ENCODE results near the gene SLC26A6.

The SLC26A6 gene

DNA sequence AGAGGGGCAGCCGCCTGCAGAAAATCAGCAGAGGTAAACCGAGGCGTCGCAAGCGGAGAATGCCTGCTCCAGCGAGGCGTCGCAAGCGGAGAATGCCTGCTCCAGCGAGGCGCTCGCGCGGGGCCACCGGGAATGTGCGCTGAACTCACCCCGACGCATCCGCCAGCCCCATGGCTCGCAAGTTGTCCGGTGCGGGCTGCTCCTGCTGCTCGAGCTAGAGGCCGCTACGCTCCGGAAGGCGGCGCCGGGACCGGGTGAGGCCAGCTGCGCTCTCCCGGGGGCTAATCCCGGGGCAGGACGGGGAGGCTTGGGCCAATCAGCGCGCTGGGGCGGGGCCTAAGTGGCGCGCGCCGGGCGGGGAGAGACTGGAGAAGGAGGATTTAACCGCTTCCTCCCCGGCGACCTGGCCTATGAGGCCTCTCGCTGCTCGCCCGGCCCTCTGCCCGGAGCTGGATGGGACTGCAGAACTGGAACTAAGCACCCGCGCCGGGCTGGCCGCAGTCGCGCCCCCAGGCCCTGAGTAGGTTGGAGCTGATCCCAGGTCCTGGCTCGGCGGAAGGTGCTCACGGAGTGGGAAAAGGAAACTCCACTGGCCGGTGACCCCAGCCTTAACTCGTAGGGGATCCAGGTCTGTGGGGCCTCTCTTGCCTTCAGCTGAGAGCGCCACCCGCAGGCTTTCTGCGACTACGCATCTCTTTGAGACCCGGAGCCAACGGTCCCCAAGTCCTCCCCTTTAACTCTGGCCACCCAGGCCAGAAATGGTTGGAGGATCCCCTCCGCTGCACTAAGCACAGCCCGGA is at the start of gene SLC26A6:
TSS of gene SLC26A6 (minus strand) at position 240 of the 800 bp plus-strand sequence. CDS start at position 172, 68 bp downstream.
- peak; percentile 93 to 95 for DNase-seq (ENCODE audit: low read depth in 2 of 2)

DNA sequence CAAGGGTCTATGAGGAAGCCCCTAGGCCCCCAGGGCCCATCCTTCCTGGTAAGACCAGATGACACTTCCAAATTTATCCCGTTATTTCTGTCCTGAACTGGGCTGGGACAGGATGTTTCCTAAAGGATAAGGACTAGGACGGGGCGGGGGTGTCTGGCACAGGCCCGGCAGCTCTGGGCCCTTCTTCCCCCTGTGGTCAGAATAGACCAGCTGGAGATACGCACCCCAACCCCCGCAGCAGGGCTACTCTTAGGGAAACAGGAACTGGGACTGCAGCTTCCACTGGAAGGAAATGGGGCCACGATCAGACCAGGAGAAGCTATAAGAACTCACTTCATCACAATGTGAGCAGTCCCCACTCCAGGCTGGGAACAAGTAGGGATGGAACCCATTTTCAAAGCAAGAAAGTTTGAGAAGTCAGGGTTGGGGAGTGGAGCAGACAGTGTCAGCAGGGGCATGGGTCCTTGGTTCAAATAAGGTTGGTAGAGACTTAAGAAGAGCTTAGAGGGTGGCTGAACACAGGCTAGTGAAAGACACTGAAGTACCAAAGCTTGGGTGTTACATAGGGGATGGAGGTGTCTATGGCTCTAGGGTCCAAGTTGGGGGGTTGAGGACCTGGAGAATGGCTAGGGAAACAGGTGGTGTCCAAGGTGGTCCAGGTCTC is 49.4 kb upstream of the SLC26A6 start:
- DNase-seq (ENCODE audit: low read depth in 2 of 2), result no peak

- no peak for DNase-seq (ENCODE audit: low read depth in 2 of 2)
Observed at GRCh38 chr3:48684054-48684349, 48.7 kb upstream of the SLC26A6 start.

DNA sequence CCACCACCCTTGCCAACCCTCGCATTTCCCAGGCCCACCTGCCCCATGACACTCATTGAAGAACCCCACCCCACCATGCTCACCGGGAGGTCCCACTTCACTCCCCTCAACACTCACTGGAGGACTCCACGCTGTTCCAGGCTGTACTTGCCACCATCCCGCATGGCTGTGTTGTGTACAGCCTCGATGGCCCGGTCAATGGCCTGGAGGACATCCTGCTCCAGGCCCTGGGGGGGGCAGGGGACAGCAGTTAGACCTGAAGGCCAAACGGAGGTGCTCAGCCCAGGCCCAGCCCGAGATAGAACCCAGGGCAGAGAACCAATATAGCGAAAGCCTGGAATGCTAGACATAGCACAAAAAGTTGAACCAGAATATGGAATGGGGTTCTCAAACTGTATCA is 47.5 kb upstream of the SLC26A6 start:
- no peak for DNase-seq (ENCODE audit: low read depth in 2 of 2)

- no peak for DNase-seq (ENCODE audit: low read depth in 2 of 2)
Observed at GRCh38 chr3:48681974-48682610, 46.8 kb upstream of the SLC26A6 start.

- no peak for DNase-seq (ENCODE audit: low read depth in 2 of 2)
Observed at GRCh38 chr3:48681541-48681880, 46.2 kb upstream of the SLC26A6 start.

- DNase-seq (ENCODE audit: low read depth in 2 of 2), result no peak
Observed at GRCh38 chr3:48680811-48681540, 45.7 kb upstream of the SLC26A6 start.

DNA sequence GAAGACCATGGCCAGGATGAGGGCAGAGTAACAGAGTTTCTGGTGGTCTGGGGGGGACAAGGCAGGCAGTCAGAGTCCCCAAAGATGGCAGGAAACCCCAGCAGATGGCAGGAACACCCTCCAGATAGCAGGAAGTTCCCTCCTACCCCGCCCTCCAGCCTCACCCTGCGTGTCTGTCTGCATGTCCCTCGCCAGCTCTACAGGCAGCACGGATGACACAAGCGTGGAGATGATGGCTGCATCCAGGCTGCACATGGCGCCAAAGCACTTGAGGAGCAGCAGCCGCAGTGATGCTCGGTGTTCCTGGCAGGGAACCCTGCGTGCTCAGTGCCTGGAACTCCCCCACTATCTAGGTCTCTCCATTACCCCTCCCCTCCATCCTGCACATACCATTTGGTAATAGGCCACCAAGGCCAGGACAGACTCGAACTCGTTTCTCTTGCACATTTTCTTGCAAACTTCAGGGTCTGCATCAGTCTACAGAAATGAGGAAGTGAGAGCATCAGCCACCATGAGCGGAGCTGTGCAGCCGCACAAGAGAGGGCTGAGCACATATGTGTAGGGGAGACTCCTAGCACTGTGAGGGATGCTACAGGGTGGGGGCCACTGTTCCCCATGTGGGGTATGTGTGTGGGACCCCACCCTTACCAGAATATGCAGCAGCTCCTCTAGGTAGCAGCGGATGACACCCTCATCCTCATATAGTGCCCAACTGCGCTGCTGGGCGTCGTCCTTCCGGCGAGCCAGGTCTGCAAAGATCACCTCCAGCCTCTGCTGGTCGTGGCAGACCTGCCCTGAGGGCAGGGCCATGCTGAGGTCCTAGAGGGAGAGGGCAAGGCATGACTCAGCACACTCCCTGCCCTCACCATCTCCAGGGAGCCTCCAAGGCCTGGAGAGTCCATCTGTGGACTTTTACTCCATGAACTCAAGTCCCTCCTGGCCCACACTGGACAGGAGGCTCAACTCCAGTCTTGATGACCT is 44.4 kb upstream of the SLC26A6 start:
- DNase-seq (ENCODE audit: low read depth in 2 of 2), result no peak

DNA sequence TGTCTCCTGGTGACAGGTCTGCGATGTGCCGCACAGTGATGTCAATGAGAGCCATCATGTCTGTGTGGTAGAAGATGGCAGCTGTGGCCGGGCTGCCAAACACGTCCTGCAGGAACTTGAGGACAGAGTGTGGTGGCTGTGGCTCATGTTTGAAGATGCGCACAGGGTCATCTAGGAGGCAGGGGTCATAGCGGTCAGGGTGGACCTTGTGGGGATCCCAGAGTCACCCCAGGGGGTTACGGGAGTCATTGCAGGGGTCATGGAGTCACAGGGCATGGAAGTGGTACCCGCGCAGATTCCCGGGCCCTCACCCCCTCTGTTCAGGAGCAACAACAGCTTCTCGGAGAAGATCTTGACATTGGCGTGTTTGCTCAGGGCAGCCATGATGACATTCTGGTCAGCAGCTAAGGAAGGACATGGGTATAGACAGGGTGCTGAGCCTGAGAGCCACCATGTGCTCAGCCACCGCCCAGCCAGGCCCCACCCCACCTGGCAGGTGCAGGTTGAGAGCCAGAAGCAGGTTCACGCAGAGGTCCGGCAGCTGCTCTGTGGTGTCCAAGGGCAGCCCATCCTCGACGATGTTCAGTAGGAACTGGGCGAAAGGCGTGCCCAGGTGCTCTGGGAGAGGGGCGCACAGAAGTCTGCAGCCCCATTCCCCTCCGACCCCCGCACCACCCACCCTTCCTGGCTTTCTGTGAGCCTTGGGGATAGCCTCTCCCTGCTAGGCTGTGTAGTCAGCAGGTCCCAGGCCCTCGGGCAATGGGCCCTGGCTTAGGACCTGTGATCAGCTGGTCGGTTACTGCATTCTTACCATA is 43.5 kb upstream of the SLC26A6 start:
- DNase-seq (ENCODE audit: low read depth in 2 of 2), result no peak

DNA sequence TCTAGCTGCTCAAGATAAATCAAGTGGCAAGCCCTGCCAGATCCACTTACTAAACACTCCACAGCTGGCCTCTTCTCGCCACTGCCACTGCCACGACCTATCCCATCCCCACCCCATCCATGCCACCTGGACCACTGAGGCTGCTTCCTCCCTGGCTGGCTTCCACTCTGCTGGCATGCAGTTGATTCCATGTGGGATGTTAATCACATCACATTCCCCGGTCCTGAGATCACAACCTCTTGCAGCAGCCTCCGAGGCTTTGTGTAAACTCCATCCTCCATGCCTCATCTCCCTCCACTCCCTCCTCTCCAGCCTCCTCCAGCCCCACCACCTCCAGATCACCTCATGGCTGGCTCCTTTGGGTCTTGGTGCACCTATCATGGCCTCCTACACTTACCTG is 42.8 kb upstream of the SLC26A6 start:
- no peak for DNase-seq (ENCODE audit: low read depth in 2 of 2)

DNA sequence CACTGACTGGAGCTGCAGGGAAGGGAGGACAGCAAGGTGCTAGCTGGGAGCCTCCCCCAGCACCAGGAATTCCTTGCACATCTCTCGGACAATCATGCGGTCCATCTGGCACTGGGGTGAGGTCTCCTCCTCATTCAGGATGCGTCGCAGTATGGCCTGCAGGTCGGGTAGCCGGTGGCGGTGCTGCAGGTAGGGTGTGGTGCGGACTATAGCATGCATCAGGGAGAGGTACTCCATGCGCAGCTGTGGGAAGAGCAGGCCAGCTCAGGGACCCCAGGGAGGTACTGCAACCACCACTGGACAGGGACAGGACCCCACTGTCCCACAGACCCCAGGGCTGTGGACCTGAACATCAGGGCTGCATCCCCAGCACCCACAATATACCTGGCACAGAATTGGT is 39.2 kb upstream of the SLC26A6 start:
- DNase-seq (ENCODE audit: low read depth in 2 of 2), result no peak

- no peak for DNase-seq (ENCODE audit: low read depth in 2 of 2)
Observed at GRCh38 chr3:48672522-48672921, 37.3 kb upstream of the SLC26A6 start.

DNA sequence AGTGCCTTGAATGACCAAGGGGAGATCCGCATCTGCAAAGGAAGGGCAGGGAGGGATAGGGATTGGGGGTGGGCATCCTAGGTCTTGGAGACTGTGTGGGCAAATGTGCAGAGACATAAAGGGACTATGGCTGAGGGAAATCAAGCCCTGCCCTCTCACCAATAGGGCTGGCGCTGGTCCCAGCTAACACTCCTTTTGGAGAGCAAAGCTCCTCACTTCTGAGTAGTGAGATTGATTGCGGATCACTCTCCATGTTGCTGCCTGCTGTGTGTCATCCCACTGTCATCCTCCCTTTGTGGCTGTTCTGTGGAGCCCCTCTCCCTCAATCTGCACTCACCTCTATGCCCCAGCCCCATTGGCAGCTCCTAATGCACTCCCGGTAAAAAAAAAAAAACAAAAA is 29.7 kb upstream of the SLC26A6 start:
- no peak for DNase-seq (ENCODE audit: low read depth in 2 of 2)

GRCh38 chr3:48664313-48664644 is 29.0 kb upstream of the SLC26A6 start:
- no peak for DNase-seq (ENCODE audit: low read depth in 2 of 2)

DNA sequence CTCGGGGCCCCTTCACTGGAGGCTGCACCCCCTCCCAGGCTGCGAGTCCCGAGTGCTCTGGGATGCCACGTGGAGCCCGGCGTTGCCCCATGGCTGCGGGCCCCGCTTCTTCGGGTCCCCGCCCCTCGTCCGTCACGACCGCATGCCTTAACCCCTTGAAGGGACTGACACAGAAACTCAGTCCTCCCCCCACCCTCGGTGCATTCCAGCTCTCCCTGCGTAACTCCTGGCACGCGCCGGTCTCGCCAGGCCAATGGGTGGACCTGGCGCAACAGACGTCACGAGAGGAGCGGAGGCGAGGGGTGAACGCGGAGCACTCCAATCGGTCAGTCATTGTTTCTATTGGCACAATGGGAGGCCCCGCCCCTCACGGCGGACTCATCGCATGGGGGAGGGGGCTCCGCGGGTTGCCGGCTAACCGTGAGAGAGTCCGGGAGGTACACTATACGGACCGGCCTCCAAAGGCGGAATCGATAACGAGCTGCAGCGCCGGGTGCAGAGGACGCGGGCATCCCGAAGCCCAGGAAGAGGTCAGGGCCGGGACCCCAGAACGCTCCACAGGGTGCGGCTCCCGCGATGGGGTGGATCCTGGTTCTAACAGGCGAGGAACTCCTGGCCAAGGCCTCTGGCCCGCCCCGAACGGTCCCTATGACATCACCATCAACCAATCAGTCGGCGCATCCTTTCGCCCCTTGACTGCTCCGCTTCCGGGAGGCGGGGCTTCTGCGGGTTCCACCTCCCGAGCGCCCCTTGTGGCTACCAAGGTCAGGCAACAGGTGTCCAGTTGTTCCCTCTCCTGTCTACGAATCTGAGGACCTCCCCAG is 28.4 kb upstream of the SLC26A6 start:
- peak; percentile 88 to 93 for DNase-seq (ENCODE audit: low read depth in 2 of 2)

DNA sequence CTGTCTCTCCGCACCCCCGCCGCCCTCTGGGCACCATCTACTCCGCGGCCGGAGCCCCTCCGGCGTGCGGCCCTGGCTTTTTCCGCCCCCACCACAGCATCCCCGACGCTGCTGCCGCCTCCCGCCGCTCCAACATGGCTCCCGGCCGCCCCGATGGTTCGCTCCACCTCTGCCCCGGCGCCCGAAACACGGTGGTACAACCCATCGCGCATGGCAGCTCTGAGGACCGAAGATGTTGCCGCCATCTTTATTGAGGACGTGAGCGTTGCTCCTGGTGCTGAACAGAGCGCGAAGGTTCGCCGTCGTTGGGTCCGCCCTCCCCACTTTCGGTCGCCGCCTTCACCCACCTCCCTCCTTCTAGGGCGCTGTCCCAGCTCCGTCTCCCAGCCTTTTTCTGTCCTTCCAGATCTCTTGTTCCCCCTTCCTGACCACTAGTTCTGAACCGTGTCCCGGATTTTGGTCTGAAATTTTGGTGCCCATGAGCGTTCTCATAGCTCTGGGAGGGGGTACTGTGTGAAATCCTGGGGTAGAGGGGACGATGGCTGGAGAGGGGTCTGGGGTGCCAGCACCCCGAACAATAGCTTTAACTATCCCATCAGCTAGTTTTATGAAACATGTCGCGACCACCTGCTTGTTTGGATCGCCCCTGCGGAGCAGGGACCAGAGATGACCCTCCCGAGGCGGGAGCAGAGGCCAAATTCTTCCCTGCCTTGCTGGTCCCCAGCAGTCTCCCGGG is 27.7 kb upstream of the SLC26A6 start, which contains the start of gene CELSR3:
TSS of gene CELSR3 (minus strand) at position 134 of the 736 bp plus-strand sequence. CDS start 252 bp downstream, outside the sequence.
- DNase-seq (ENCODE audit: low read depth in 2 of 2), result peak; percentile 45 to 59

DNA sequence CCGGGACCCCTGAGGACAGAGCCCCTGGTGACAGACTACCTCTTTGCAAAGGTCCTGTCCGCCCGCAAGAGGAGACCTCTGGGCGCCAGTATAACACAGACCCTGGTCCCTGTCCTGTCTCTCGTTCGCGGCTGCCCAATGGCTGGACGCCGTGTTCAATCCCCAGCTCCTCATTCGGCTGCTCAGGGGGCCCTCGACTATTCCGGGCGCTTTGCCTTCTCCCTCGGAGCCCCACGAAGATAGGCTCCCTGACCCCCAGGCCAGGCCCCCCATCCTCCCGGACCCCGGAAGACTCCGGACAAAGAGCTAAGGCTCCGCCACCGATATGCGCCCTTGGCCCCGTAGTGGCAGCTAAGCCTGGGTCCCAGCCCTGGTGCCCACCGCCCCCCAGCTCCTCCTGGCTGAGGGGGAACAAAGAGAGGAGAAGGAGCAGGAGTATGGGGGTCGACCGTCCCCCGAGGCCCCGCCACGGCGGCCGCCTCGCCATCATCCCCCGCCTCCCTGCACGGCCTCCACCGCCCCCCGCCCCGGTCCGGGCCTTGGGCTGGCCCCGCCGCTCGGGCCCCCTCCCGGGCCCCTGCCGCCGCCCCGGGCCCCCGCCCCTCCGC is 27.0 kb upstream of the SLC26A6 start:
- DNase-seq (ENCODE audit: low read depth in 2 of 2), result no peak

DNA sequence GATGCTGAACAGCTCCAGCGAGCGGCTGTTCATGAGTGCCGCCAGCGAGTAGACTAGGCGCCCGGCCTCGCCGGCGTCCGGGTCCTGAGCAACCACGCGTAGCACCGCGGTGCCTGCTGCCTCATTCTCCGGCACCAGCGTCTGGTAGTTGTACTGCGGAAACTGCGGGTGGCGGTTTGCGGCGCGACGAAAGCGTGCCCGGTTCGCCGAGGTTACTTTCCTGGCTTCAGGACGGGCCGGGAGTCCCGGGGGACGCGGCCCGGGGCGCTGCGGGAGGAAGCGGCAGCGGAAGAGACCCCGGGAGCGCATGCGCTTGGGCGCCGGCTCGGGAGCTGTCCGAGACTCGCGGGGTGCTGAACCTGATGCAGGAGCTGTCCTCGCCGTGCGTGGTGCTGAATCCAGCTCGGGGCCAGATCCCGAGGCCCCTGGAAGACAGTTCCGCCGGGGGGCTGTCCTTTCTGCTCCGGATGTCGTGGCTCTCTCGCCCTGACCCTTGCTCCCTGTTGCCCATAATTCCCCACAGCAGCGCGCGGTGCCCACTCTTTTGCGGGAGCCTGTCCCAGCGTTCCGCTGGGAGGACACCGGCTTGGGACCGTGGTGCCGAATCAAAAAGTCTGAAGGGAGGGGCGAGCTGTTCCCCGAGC is 26.4 kb upstream of the SLC26A6 start:
- peak; percentile 60 to 65 for DNase-seq (ENCODE audit: low read depth in 2 of 2)

Data from stimulated activated CD8-positive, alpha-beta memory T cell treated with anti-CD3 and anti-CD28 coated beads, Interleukin-2, amount 100 ng/mL, for 48 hours (primary cell).